Stimulated activated naive CD4-positive, alpha-beta T cell (primary cell): ENCODE data around the gene LEMD1.

Experiments used
- DNase-seq, 6 experiments: peaks; one replicate each; lab custom pipeline; 2025; lab: John Stamatoyannopoulos, UW

Gene LEMD1

DNA sequence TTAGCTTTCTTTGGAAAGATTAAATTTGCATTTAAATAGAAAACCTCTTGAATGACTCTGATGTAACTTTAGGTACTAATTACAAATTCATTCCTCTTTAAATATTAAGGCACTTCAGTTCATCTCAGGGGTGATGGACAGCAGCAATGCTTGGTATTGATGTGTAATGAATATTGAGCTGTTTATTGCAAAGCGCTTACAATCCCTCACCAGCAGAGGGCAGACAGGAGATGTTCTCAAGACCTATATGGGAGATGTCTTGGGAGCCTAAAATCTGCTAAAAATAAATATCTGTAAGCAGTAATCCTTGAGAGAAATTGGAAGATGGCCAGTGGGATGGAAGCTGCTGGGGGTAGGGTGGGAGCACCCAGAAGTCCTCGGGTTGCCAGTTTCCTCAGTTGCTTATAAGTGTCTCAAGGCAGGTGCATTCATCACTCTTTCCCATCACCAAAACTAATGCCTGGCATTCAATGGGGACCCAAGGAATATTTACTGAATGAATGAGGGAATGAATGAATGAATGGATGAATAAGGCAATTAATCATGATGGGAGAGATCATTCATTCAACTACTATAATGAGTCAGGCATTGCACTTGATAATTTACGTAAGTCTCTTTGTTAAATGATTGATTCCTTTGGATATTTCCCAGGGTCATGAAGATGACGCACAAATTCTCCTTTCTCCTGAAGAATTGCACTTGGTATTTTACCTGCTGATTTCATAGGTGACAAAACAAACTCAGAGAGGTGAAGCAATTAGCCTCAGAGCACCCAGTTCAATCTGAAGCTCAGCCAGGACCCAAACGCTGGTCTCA is 67.4 kb downstream of the LEMD1 start:
- peak in 5 of 6 experiments; percentile 3 to 72 (median 41) for DNase-seq

DNA sequence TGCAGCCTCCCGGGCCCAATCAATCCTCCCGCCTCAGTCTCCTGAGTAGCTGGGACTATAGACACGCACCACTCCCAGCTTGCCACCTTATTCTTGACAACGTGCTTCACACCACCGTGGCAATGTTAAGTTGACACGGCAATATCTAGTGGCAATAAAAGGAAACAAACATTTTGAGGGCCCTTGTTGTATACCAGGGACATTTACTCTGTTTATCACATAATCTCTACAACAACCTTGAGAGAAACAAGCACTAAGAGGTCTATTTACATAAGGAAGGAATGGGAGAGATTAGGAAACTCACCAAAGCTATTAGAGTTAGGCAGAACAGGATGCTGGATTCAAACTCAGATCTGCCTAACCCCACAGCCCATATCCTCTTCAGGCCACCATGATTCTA is 68.2 kb downstream of the LEMD1 start:
- DNase-seq: no peak

DNA sequence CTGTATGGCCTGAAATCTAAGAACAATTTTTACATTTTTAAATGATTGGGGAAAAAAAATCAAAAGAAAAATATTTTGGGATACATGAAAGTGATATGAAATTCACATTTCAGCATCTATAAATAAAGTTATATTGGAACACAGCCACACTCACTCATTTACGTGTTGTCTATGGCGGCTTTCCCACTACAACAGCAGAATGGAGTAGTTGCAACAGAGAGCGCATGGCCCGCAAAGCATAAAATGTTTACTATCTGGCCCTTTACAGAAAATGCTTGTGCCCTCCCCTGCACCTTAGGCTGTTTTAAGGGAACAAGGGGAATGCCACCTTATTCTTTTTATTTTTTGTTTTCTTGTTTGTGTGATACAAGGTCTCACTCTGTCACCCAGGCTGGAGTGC is 68.7 kb downstream of the LEMD1 start:
- DNase-seq: no peak

DNA sequence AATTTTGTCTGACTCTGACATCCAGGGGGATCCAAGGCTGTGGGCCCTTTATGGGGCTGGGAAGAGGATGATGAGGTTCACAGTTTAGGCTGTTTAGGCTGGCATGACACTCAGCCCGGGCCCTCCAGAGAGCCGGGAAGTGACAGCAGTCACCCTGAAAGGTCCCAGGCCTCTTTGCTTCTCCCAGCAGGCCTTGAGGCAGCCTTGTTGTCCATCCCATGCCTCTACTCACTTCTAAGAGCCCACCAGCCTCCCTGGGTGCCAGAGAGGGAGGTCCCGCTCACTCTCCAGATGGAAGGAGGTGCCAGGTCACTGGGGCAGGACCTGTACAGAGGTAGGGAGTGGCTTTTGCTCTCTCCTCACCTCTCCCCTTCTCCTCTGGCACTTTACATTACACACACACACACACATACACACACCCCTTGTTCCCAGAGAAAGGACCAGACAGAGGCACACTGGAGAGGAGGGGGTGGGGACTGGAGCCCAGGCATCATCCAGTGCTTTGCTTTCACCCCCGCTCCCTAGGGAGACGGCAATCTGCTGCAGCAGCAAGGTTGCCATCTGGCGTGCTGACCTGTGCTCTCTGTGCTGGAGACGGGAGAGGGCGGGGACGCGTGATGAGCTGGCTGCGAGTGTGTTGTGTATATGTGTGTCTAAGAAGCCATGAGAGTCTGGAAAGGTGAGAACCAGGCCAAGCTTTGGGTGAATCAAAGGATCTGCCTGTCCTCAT is 69.7 kb downstream of the LEMD1 start:
- DNase-seq: no peak

DNA sequence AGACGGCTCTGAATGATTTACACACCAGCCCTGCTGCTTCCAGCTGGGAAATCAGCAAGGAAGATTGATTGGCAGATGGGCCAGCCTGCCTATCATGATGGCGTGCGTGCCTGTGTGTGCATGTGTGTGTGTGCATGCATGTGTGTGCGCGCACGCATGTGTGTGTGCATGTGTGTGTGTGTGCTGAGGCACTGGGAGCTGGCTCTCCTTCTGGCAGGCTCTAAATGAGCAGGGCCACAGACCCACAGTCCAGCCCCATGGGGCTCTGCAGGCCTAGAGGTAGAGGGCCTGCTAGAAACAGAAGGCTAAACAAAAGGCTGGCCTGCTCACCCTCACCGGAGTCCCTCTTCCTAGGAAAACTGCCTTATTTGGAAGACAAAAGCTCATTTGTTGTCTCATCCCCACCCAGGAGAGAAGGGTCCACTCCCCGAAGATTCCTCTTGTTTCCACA is 71.1 kb downstream of the LEMD1 start:
- DNase-seq: no peak

DNA sequence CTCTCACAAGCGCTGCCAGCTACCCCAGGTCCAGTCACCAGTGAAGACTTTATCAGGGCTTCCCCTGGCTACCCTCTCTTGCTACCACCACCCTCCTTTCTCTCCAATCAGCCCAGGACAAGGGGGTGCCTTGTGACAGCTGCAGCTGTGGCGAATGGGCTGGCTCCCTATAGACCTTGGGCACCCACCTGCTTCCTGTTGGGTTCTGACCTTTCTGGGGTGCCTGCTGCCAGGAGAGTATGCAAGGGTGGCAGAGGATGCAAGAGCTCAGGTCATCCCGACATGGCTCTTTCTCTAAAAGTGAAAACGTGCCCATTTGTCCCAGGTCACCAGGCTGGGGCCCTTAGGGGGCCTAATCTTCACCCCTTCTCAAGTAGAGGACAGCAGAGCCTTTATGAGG is 71.7 kb downstream of the LEMD1 start:
- DNase-seq: no peak

DNA sequence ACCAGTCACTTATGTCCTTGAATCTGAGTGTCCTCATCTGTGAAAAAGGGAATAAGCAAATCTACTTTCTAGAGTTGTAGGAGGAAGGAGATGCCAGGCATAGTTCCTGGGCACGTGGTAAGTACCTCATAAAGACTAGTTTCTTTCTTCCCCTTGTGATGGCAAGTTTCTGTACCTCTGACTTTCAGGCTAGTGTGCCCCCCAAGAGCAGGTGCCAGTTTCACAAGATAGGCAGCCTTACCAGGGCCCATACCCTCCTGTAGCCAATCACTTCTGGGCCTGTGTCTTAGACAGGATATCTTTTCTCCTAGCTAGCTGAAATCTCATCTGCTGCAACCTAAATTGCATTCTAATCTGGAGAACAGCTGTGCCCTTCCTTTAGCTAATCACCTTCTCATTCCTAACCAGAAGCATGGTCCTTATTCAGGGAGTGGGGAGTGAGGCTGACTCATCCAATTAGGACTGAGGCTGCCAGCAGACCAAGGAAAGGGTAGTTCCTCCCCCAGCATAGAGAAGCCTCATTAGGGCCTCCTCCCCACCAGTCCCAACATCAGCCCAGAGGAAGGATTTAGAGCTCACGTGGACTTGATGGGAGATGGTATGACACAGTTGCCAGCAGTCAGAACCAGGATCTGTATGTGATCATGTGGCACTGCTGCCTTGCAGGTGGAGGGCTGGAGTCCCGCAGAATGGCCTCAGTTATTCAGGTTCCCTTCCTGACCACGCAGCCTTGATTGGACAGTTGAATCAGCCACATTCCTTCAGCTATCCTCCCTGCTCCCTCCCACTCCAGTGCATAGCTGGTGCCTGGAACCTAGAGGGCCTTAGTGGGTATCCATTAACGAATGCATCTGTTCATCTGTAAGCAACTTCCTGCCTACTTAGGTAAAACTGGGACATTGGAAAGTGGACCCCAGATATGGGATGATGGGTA is 73.0 kb downstream of the LEMD1 start:
- DNase-seq: no peak

DNA sequence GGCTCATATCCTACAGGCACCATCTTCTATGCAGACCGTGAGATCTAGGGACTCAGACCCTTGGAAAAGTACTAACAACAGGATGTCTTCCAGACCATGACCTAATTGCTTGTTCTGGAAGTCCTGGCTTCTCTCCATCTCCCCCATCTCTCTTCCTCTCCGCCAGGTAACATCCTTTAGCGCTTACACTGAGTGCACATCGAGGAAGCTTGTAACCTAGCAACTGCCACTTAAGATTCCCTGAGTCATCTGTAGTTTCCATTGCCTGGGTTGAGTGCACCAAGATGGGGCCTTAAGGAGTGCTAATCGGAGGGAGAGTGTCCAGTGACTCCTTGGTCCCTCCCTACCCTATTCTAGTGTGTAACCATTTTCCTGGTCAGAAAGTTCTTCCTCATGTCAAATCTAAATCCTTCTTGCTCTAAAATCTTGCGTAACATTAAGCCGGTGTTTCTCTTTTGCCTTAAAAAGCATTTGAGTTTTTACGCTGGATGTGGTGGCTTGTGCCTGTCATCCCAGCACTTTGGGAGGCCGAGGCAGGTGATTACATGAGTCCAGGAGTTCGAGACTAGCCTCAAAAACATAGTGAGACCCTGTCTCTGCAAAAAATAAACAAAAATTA is 74.8 kb downstream of the LEMD1 start:
- DNase-seq: no peak

DNA sequence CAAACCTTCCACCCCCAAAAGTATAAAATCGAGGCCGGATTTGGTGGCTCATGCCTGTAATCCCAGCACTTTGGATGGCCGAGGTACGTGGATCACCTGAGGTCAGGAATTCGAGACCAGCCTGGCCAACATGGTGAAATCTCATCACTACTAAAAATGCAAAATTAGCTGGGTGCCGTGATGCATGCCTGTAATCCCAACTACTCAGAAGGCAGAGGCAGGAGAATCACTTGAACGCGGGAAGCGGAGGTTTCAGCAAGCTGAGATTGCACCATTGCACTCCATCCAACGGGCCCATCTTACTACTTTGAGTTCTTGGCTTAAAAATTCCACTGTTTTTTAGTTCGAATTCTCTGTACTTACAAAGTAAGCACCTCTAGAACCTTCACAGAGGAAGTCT is 76.1 kb downstream of the LEMD1 start:
- DNase-seq: no peak

DNA sequence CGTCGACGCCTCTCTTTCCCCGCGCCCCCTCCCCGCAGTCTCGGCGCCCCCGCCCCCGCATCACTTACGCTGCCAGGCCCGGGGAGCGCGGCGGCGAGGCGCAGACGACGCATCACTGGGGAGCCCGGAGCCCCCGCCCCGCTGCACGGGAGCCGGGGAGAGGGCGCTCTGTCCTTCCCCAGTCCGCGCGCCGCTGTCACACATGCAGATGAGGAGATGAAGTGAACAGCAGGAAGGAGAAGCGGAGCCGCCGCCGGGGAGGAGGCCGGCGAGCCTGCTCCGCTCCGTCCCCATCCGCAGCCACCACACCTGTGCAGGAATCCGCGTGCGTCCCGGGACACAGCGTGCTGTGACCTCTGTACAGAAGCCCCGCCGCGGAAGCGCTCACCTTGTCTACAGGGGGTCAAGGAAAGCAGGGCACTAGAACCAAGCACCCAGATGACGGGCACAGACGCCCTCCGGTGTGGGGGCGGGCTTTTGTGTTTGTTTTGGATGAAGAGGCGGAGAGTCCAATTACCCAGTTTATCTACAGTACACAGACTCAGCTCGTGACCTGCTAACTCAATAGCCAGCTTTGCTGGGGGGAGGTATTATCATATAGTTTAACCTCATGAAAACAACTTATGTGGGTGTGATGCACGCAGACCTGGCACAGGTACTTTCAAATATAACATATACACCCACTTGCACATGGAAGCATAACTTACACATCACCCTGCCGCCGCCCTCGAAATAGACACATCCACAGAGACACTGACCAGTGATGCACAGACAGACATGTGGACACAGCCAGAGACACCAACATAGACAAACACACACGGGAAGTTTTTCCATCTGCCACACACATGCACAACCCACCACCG is 77.6 kb downstream of the LEMD1 start:
- DNase-seq: peak; percentile 11 to 41 (median 35)

DNA sequence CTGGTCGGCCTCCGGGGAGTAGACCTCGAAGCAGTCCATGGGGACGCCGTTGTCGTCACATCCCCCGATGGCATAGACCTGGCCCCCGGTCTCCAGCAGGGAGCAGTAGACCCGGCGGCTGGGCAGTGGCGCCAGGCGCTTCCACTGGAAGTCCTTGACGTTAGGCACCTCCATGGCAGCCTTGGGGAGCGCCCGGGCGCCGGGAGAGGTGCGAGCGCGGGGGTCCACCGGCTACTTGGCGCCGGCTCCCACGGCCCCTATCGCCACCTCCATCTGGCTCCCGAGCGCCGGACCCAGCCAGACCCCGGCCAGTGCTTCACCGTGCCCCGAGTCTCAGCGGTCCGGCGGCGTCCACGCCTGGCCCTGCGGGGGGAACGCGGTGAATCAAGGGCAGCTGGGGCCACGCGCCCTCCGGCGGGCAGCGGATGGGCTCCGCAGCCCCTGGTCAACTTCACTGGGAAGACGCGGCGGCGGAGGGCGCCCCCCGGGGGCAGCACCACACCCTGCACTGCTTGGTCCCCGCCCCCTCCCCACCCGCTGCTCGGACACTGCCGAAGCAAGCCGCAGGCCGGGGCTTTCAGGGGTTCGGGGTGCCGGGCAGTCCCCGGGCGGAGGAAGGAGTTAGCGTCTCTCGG is 78.3 kb downstream of the LEMD1 start:
- DNase-seq: peak in 1 of 6 experiments; percentile 6

DNA sequence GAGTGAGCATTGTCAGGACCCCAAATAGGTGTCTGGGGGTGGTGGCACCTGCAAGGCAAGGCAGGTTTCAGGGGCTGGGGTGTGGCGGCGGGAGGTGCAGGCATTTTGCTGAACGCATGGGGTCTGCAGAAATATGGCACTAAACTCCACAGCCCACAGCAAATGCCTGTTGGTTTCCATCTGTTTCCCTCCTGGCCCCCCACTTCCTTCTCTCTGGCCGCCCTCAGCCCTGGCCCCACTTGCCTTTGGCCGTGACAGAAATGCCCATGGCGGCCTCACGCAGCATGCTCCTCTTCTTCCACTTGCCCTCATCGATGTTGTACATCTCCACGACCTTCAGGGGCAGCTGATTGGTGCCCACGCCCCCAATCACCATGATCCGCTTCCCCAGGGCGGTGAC is 78.9 kb downstream of the LEMD1 start:
- no peak for DNase-seq

DNA sequence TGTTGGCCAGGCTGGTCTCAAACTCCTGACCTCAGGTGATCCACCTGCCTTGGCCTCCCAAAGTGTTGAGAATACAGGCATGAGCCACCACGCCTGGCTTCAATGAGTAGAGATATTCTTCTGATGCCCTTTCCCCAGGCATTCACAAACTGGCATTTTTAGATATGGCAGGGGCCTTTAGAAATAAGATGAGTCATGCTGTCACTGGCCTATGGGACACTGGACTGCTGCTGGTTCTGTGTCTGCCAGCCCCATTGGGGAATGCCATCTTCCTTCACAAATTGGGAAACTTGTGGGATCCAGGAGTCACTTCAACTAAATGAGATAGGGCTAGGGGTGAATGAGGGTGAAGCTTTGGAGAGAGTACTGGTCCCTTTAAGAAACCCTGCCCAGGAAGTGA is 81.2 kb downstream of the LEMD1 start:
- DNase-seq: no peak

DNA sequence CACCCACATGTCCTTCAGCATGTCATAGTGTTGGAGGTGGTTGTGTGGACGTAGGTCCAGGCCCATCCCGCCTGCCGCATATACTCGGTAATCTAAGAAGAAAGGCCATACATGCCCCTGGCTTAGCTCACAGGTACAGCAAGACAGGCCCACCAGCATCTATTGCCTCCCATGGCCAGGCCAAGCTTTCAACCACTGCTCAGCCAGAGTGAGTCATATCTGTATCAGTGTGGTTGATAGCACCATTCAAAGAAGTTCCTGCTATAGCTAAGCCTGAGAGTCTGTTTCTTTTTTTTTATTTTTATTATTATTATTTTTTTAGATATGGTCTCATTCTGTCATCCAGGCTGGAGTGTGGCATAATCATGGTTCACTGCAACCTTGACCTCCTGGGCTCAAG is 82.1 kb downstream of the LEMD1 start:
- DNase-seq: no peak

DNA sequence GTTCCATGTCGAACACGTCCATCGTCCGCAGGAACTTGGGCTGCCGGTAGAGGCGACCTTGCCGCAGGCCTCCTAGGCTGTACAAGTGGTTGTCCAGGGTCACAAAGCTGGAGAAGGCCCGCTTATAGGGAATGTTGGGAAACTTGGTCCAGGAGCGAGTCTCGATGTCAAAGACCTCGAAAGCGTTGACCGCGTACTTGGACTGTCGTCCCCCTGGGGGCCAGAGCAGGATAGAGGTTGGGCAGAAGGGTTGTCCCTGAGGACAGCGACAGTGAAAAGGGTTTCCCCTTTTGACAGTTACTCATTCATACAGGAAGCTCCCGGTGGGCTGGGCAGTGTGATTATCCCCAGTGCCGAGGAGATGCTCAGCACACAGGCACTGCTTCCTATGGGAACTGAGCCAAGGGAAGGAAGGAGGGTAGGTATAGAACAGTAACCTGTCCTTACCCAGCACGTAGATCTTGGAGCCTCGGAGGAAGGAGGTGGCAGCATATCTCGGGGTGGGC is 82.6 kb downstream of the LEMD1 start:
- DNase-seq: no peak

DNA sequence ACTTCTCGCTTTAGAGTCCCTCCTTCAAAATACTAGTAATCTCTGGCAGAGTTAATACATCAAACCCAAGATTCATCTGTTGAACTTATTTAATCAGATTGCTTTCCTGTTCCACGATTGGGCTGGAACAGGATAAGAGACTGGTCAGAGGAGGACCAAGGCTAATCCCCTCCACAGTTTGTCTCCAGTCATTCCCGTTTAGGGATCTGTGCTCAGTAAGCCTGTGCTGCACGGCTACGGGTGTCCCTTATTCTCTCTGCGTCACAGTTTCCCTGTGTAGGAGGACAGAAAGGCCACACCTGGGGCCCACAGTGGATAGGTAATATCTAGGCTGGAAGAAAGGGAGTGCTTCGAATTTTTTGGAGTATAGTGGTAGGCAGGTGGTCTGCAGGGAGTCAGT is 83.8 kb downstream of the LEMD1 start:
- DNase-seq: no peak

DNA sequence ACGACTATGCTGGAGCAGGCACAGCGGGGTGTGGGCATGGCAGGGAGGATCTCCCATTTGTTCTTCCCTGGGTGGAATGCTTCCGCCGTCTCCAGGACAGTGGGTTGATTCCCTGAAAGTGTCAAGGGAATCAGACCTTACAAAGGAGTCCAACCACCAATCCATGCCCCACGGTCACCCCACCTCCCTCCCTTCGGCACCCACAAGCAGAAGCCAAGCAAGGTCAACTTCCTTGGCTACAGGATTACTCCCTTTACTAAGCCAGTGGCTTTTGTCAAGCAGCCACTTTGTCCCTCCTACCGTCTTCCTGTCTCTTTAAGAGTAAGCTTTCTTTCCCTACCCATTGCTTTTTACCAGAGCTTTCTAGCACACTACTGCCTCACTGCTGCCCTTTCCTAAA is 84.4 kb downstream of the LEMD1 start:
- DNase-seq: no peak

DNA sequence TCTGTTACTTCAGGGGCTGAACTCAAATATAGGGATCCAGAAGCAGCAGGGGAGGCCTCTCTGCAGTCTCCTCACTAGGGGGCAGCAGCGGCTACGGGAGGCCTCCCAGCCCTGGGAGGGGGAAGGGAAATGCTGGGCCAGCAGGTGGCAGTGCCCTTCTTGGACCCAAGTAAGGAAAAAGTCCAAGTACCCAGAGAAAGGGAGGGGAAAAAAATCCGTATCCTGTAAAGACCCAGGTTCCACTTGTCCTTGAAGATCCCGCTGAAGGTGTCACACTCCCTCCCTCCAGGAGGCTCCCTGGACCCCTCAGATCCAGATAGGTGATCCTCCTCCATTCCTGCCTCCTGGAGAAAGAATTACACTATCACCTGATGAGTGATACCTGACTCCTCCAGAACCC is 86.2 kb downstream of the LEMD1 start:
- DNase-seq: peak; percentile 35 to 75 (median 61)

DNA sequence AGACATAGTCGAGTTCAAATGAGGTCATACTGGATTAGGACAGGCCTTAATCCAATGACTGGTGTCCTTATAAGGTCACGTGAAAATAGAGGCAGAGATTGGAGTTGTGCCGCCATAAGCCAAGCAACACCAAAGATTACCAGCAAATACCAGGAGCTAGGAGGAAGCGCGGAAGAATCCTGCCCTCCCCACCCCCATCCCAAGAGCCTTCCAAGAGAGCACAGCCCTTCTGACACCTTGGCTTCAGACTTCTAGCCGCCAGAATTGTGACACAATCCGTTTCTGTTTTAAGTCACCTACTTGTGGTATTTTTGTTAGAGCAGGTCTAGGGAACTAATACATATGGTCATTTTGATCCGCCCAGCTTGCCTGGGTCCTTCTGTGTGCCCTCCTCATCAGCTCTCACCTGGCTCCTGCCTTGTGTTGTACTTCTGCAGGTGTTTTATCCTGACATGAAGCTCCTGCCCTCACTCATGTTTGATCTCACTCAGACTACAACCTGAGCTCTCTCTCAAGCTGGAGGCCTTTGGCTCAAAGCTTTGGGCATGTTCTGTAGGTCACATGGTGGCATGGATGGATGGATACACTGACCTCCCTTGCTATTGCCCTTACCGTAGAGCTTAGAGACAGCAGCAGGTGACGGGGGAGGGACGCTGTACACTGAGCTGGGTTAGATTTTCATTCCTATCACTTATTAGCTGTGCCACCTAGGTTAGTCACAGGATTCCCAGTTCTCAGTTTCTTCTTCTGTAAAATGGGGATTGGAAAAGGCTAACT is 89.7 kb downstream of the LEMD1 start:
- no peak for DNase-seq
